OCI-LY1 (cell line): ENCODE measurements around the gene DRD2.

Source experiments
- CTCF ChIP-seq: fragments of 200-600 bp; sonication (generic), shearing (Covaris generic); IDR thresholded peaks from 2 replicates; pipeline ENCODE4 v1.5.1; 2017; ENCODE audit warnings: mild to moderate bottlenecking, antibody characterized with exemption, low read length, moderate library complexity, mixed read lengths
- EZH2 ChIP-seq: fragments of 200-600 bp; sonication (generic), shearing (Covaris generic); IDR thresholded peaks from 2 replicates; pipeline ENCODE4 v1.8.0; 2017; ENCODE audit warnings: borderline replicate concordance, mixed run types, mild to moderate bottlenecking, antibody characterized with exemption, low read length, moderate library complexity, mixed read lengths

- TF ChIP-seq CTCF: no peak
- no peak for TF ChIP-seq EZH2
Measured at GRCh38 chr11:113504071-113504470, 28.9 kb upstream of the DRD2 start.
